Measurements from ENCODE around the gene JMY.

JMY gene

GRCh38 chr5:79235634-79236361 lies at the start of gene JMY:
Gene JMY (plus strand): TSS chr5:79236131. CDS start chr5:79236651, 520 bp downstream.
- DNase-seq, result peak; percentile 79
- in situ Hi-C loops (cut with MboI; ENCODE audit: low pct_unique_long_range_greater_than_20kb, low sequenced_read_pairs), result no loop called here

GRCh38 chr5:79186455-79186854 lies 49.5 kb upstream of the JMY start:
- DNase-seq, result no peak
- in situ Hi-C loops (cut with MboI; ENCODE audit: low pct_unique_long_range_greater_than_20kb, low sequenced_read_pairs), result no loop called here

- DNase-seq, result no peak
- in situ Hi-C loops (cut with MboI; ENCODE audit: low pct_unique_long_range_greater_than_20kb, low sequenced_read_pairs), result no loop called here
These were observed 46.3 kb upstream of the JMY start for GRCh38 chr5:79189439-79190234.

GRCh38 chr5:79190235-79190529 lies 45.7 kb upstream of the JMY start:
- in situ Hi-C loops (cut with MboI; ENCODE audit: low pct_unique_long_range_greater_than_20kb, low sequenced_read_pairs), result no loop called here
- DNase-seq, result no peak

GRCh38 chr5:79191457-79191856 lies 44.5 kb upstream of the JMY start:
- in situ Hi-C loops (cut with MboI; ENCODE audit: low pct_unique_long_range_greater_than_20kb, low sequenced_read_pairs), result no loop called here
- DNase-seq, result no peak

GRCh38 chr5:79193643-79194042 lies 42.3 kb upstream of the JMY start:
- DNase-seq, result no peak
- in situ Hi-C loops (cut with MboI; ENCODE audit: low pct_unique_long_range_greater_than_20kb, low sequenced_read_pairs), result no loop called here

- in situ Hi-C loops (cut with MboI; ENCODE audit: low pct_unique_long_range_greater_than_20kb, low sequenced_read_pairs), result no loop called here
- peak; percentile 38 for DNase-seq
These were observed 35.3 kb upstream of the JMY start for GRCh38 chr5:79200573-79201183.

- no peak for DNase-seq
- in situ Hi-C loops (cut with MboI; ENCODE audit: low pct_unique_long_range_greater_than_20kb, low sequenced_read_pairs), result no loop called here
These were observed 34.7 kb upstream of the JMY start for GRCh38 chr5:79201206-79201605.

GRCh38 chr5:79202076-79202475 lies 33.9 kb upstream of the JMY start:
- in situ Hi-C loops (cut with MboI; ENCODE audit: low pct_unique_long_range_greater_than_20kb, low sequenced_read_pairs), result no loop called here
- no peak for DNase-seq

- DNase-seq, result no peak
- in situ Hi-C loops (cut with MboI; ENCODE audit: low pct_unique_long_range_greater_than_20kb, low sequenced_read_pairs), result no loop called here
These were observed 30.0 kb upstream of the JMY start for GRCh38 chr5:79205965-79206364.

GRCh38 chr5:79206541-79206940 lies 29.4 kb upstream of the JMY start:
- DNase-seq, result no peak
- in situ Hi-C loops (cut with MboI; ENCODE audit: low pct_unique_long_range_greater_than_20kb, low sequenced_read_pairs), result no loop called here

GRCh38 chr5:79209505-79209904 lies 26.4 kb upstream of the JMY start:
- DNase-seq, result no peak
- in situ Hi-C loops (cut with MboI; ENCODE audit: low pct_unique_long_range_greater_than_20kb, low sequenced_read_pairs), result no loop called here

- DNase-seq, result no peak
- in situ Hi-C loops (cut with MboI; ENCODE audit: low pct_unique_long_range_greater_than_20kb, low sequenced_read_pairs), result no loop called here
These were observed 11.5 kb upstream of the JMY start for GRCh38 chr5:79224286-79224984.

GRCh38 chr5:79225026-79225425 lies 10.9 kb upstream of the JMY start:
- DNase-seq, result no peak
- in situ Hi-C loops (cut with MboI; ENCODE audit: low pct_unique_long_range_greater_than_20kb, low sequenced_read_pairs), result no loop called here

GRCh38 chr5:79225441-79225840 lies 10.5 kb upstream of the JMY start:
- in situ Hi-C loops (cut with MboI; ENCODE audit: low pct_unique_long_range_greater_than_20kb, low sequenced_read_pairs), result no loop called here
- DNase-seq, result no peak

GRCh38 chr5:79227484-79228025 lies 8.4 kb upstream of the JMY start:
- in situ Hi-C loops (cut with MboI; ENCODE audit: low pct_unique_long_range_greater_than_20kb, low sequenced_read_pairs), result no loop called here
- no peak for DNase-seq

- in situ Hi-C loops (cut with MboI; ENCODE audit: low pct_unique_long_range_greater_than_20kb, low sequenced_read_pairs), result no loop called here
- DNase-seq, result no peak
These were observed 6.4 kb upstream of the JMY start for GRCh38 chr5:79229357-79230174.

- in situ Hi-C loops (cut with MboI; ENCODE audit: low pct_unique_long_range_greater_than_20kb, low sequenced_read_pairs), result no loop called here
- no peak for DNase-seq
These were observed 684 bp upstream of the JMY start for GRCh38 chr5:79235261-79235633.

Measured in KBM-7 (cell line).